Astrocyte (in vitro differentiated cells and primary cell): ENCODE measurements around the gene LRSAM1. TPM values are rescaled to one million over a fixed set of nuclear protein-coding genes. Genes with fewer than 3 reads are reported as not detected.
A peak's percentile ranks its signal among the peaks of the same experiment; 100 is the strongest.

Experiments used
- DNase-seq: peaks from one replicate; pipeline ENCODE4 v3.0.0-alpha.2; 2010; ENCODE audit warnings: low read depth
- FAIRE-seq: peaks from 2 replicates; lab custom pipeline; 2011; peaks lifted over from hg19 to GRCh38; lab: Jason Lieb, UNC
- H2AFZ ChIP-seq: 2 replicates; pipeline ENCODE4 v1.6.0; 2012; ENCODE audit warnings: low read depth, low read length, inconsistent platforms
- H3K27ac ChIP-seq: 2 replicates; pipeline ENCODE4 v1.5.1; 2011; ENCODE audit warnings: low read depth, low read length, inconsistent platforms
- H3K27me3 ChIP-seq: 2 replicates; pipeline ENCODE4 v1.6.0; 2011; ENCODE audit warnings: low read length, inconsistent platforms; ENCODE audit not compliant: insufficient read depth
- H3K36me3 ChIP-seq: 2 replicates; pipeline ENCODE4 v1.5.1; 2011; ENCODE audit warnings: low read length, inconsistent platforms; ENCODE audit not compliant: insufficient read depth
- H3K4me1 ChIP-seq: 2 replicates; pipeline ENCODE4 v1.5.1; 2011; ENCODE audit warnings: low read length, inconsistent platforms; ENCODE audit not compliant: insufficient read depth
- H3K4me2 ChIP-seq: 2 replicates; pipeline ENCODE4 v1.6.0; 2012; ENCODE audit warnings: low read length, inconsistent platforms
- H3K4me3 ChIP-seq: 2 replicates; pipeline ENCODE4 v1.5.1; 2011; ENCODE audit warnings: low read depth, mild to moderate bottlenecking, low read length, inconsistent platforms; ENCODE audit not compliant: insufficient read depth
- H3K79me2 ChIP-seq: 2 replicates; pipeline ENCODE4 v1.6.0; 2012; ENCODE audit warnings: mild to moderate bottlenecking, low read length, inconsistent platforms; ENCODE audit not compliant: insufficient read depth
- H3K9ac ChIP-seq: 2 replicates; pipeline ENCODE4 v1.6.0; 2012; ENCODE audit warnings: mild to moderate bottlenecking, low read length, inconsistent platforms
- H3K9me3 ChIP-seq: 2 replicates; pipeline ENCODE4 v1.5.1; 2012; ENCODE audit warnings: low read depth, mild to moderate bottlenecking, low read length, inconsistent platforms; ENCODE audit not compliant: insufficient read depth
- H4K20me1 ChIP-seq: 2 replicates; pipeline ENCODE4 v1.6.0; 2012; ENCODE audit warnings: low read length, inconsistent platforms; ENCODE audit not compliant: insufficient read depth
- H3K27ac Mint-ChIP-seq: one replicate; pipeline ENCODE4 v1.8.0; 2021; ENCODE audit warnings: mild to moderate bottlenecking, mixed read lengths; ENCODE audit not compliant: unreplicated experiment
- H3K27me3 Mint-ChIP-seq: one replicate; pipeline ENCODE4 v1.8.0; 2021; ENCODE audit warnings: low read depth, mixed read lengths; ENCODE audit not compliant: unreplicated experiment
- H3K36me3 Mint-ChIP-seq: one replicate; pipeline ENCODE4 v1.8.0; 2021; ENCODE audit warnings: low read depth, mixed read lengths; ENCODE audit not compliant: unreplicated experiment
- H3K4me1 Mint-ChIP-seq: one replicate; pipeline ENCODE4 v1.8.0; 2021; ENCODE audit warnings: low read depth, mixed read lengths; ENCODE audit not compliant: unreplicated experiment
- H3K4me3 Mint-ChIP-seq: one replicate; pipeline ENCODE4 v1.8.0; 2021; ENCODE audit warnings: mild to moderate bottlenecking, moderate library complexity, mixed read lengths; ENCODE audit not compliant: unreplicated experiment
- H3K9me3 Mint-ChIP-seq: one replicate; pipeline ENCODE4 v1.8.0; 2021; ENCODE audit warnings: mild to moderate bottlenecking, mixed read lengths; ENCODE audit not compliant: unreplicated experiment
- CTCF ChIP-seq: IDR thresholded peaks from 2 replicates; pipeline ENCODE4 v1.5.1; 2011; ENCODE audit warnings: low read depth, mild to moderate bottlenecking, inconsistent platforms, low read length, moderate library complexity; ENCODE audit not compliant: insufficient read depth
- EZH2 ChIP-seq: IDR thresholded peaks from 2 replicates; pipeline ENCODE4 v1.6.1; 2012; ENCODE audit warnings: mild to moderate bottlenecking, low read length, inconsistent platforms; ENCODE audit not compliant: insufficient read depth
- total RNA-seq: library from RNA; stranded (reverse); gene quantifications from 2 replicates; pipeline ENCODE4 v1.2.1, GENCODE V29; 2021

LRSAM1 gene
- total RNA-seq, 1 donor from 2014 or later, result 18.7 TPM

- no peak overlapping the region for H3K9ac ChIP-seq
- no peak for DNase-seq
Observed at GRCh38 chr9:127505396-127506116, 54.2 kb downstream of the LRSAM1 start.

GRCh38 chr9:127506117-127506813, 55.0 kb downstream of the LRSAM1 start:
- no peak overlapping the region for H2AFZ ChIP-seq
- H3K4me2 ChIP-seq, result no peak overlapping the region
- no peaks in the 10 kb centered on the region for H3K9me3 Mint-ChIP-seq
- peaks cover 4% of the 10 kb centered on the region for H3K36me3 Mint-ChIP-seq
- no peak overlapping the region for H3K4me3 Mint-ChIP-seq
- FAIRE-seq (no peak), DNase-seq (no peak)
- TF ChIP-seq EZH2, result no peak
- TF ChIP-seq CTCF, result no peak
- H3K9ac ChIP-seq, result peak overlapping the region; percentile 23
- no peaks in the 10 kb centered on the region for H3K27me3 ChIP-seq
- no peaks in the 10 kb centered on the region for H3K27me3 Mint-ChIP-seq
- H3K27ac ChIP-seq, result peak overlapping the region; percentile 34
- no peak overlapping the region for H3K4me3 ChIP-seq
- H3K4me1 ChIP-seq, result peaks cover 38% of the 10 kb centered on the region
- H4K20me1 ChIP-seq, result peaks cover 52% of the 10 kb centered on the region
- H3K9me3 ChIP-seq, result no peaks in the 10 kb centered on the region
- H3K4me1 Mint-ChIP-seq, result peaks cover 12% of the 10 kb centered on the region
- peaks cover 35% of the 10 kb centered on the region for H3K79me2 ChIP-seq
- H3K27ac Mint-ChIP-seq, result peak overlapping the region; percentile 69
- peaks cover 16% of the 10 kb centered on the region for H3K36me3 ChIP-seq

More at GRCh38 chr9:127505396-127506116, 54.2 kb downstream of the LRSAM1 start:
- Histone ChIP-seq H2AFZ (no peak overlapping the region), H4K20me1 (peaks cover 52% of the 10 kb centered on the region), H3K27me3 (no peaks in the 10 kb centered on the region), H3K27ac (no peak overlapping the region), H3K4me3 (no peak overlapping the region), H3K4me1 (peaks cover 38% of the 10 kb centered on the region), H3K4me2 (no peak overlapping the region), H3K79me2 (peaks cover 30% of the 10 kb centered on the region), H3K36me3 (peaks cover 14% of the 10 kb centered on the region), H3K9me3 (no peaks in the 10 kb centered on the region)
- TF ChIP-seq CTCF (peak; percentile 42), EZH2 (no peak)
- FAIRE-seq, result no peak
- H3K4me1 Mint-ChIP-seq, result peaks cover 12% of the 10 kb centered on the region
- H3K4me3 Mint-ChIP-seq, result no peak overlapping the region
- peak overlapping the region; percentile 69 for H3K27ac Mint-ChIP-seq
- no peaks in the 10 kb centered on the region for H3K27me3 Mint-ChIP-seq
- peaks cover 6% of the 10 kb centered on the region for H3K36me3 Mint-ChIP-seq
- H3K9me3 Mint-ChIP-seq, result no peaks in the 10 kb centered on the region
